ENCODE results near the gene FEZF2. TPM values are rescaled to one million over a fixed set of nuclear protein-coding genes. Genes with fewer than 3 reads are reported as not detected.

Gene FEZF2
- total and polyA plus RNA-seq, 4 donors: not detected

DNA sequence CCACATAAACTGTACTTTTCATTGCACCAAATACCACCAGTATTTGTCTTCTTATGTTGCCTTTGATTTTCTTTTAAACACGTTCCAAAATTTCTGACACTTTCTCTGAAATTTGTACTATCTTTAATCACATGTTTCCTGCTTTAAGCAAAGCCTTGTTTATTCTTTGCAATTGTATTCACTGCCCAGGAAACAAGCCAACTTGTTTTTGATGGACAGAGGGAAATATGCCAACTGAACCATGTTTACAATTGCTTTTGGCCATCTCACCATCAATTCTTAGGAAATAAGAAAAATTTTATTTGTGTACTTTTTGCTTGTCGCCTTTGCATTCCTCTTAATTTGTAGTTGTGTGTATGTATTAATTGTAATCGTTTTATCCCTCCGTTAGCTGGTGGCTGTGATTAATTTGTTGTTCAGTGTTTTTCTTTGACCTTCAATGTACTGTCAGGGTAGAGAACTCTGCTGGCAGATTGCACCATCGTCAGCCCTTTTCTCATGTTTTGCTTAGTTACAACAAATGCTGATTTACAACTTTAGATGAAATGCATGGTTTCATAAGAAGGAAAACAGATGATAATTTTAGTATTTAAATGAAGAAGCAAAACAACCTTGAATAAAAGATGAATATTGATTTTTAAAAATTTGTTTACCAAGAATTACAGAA lies 19.4 kb upstream of the FEZF2 start:
- DNase-seq (peak; percentile 26 to 85 (median 80)), ATAC-seq (ENCODE audit: insufficient read depth, low FRiP score) (no peak)
- WGBS, 2 donors: 29 to 36% methylated on average over 5 of the region's 5 CpGs

DNA sequence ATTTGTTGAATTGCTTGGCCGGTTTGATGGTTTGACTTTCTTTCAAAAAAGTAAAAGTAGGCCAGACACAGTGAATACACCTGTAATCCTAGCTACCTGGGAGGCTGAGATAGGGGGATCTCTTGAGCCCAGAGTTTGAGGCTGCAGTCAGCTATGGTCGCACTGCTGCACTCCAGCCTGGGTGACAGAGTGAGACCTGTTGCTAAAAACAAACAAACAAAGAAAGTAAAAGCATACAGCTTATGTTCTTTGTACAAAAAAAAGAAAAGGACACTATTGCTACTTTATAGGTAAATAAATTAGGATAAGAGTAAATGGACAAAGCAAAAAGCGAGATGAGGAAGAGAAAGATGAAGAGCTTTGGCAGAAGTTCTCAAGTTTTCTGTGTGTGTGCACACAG lies 13.9 kb upstream of the FEZF2 start:
- Histone ChIP-seq H3K27me3 (ENCODE audit: control insufficient read depth in 3 of 3, insufficient read depth in 3 of 3, low read length in 2 of 3) (peaks cover 0 to 44% (median 20%) of the 10 kb centered on the region in 3 donors), H3K4me3 (no peak overlapping the region), H3K9me3 (ENCODE audit: control insufficient read depth in 4 of 4, insufficient read depth in 3 of 4, low read length in 3 of 4) (peaks cover 0 to 7% (median 0%) of the 10 kb centered on the region in 4 donors), H3K36me3 (ENCODE audit: control insufficient read depth in 4 of 4, insufficient read depth in 4 of 4, low read length in 4 of 4) (no peaks in the 10 kb centered on the region), H3K27ac (ENCODE audit: low read depth in 1 of 2, low read length in 1 of 2) (no peak overlapping the region), H3K4me1 (ENCODE audit: control insufficient read depth in 5 of 5, insufficient read depth in 5 of 5, low read length in 5 of 5) (peaks cover 0 to 6% (median 0%) of the 10 kb centered on the region in 5 donors), H3K9ac (ENCODE audit: insufficient read depth in 1 of 2, low read length in 2 of 2) (no peak overlapping the region)
- TF ChIP-seq, protein P1, sequence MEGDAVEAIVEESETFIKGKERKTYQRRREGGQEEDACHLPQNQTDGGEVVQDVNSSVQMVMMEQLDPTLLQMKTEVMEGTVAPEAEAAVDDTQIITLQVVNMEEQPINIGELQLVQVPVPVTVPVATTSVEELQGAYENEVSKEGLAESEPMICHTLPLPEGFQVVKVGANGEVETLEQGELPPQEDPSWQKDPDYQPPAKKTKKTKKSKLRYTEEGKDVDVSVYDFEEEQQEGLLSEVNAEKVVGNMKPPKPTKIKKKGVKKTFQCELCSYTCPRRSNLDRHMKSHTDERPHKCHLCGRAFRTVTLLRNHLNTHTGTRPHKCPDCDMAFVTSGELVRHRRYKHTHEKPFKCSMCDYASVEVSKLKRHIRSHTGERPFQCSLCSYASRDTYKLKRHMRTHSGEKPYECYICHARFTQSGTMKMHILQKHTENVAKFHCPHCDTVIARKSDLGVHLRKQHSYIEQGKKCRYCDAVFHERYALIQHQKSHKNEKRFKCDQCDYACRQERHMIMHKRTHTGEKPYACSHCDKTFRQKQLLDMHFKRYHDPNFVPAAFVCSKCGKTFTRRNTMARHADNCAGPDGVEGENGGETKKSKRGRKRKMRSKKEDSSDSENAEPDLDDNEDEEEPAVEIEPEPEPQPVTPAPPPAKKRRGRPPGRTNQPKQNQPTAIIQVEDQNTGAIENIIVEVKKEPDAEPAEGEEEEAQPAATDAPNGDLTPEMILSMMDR (IDR thresholded peaks at IDR 0.05; ENCODE audit: control extremely low read depth, extremely low read depth): no peak
- no peak for DNase-seq
- 87 to 88% methylated on average over 3 of the region's 3 CpGs for WGBS, 2 donors
- no peak for ATAC-seq (ENCODE audit: insufficient read depth, low FRiP score)

More for the DNA sequence above, 19.4 kb upstream of the FEZF2 start:
- H3K9me3 ChIP-seq (ENCODE audit: control insufficient read depth in 4 of 4, insufficient read depth in 3 of 4, low read length in 3 of 4): peaks cover 0 to 3% (median 0%) of the 10 kb centered on the region in 4 donors
- no peak overlapping the region for H3K27ac ChIP-seq (ENCODE audit: low read depth in 1 of 2, low read length in 1 of 2)
- peaks cover 0 to 13% (median 0%) of the 10 kb centered on the region in 5 donors for H3K4me1 ChIP-seq (ENCODE audit: control insufficient read depth in 5 of 5, insufficient read depth in 5 of 5, low read length in 5 of 5)
- no peak overlapping the region for H3K9ac ChIP-seq (ENCODE audit: insufficient read depth in 1 of 2, low read length in 2 of 2)
- no peak overlapping the region for H3K4me3 ChIP-seq
- H3K27me3 ChIP-seq (ENCODE audit: control insufficient read depth in 3 of 3, insufficient read depth in 3 of 3, low read length in 2 of 3): peaks cover 0 to 17% (median 3%) of the 10 kb centered on the region in 3 donors
- no peaks in the 10 kb centered on the region for H3K36me3 ChIP-seq (ENCODE audit: control insufficient read depth in 4 of 4, insufficient read depth in 4 of 4, low read length in 4 of 4)
- TF ChIP-seq, protein P1 (IDR thresholded peaks at IDR 0.05; ENCODE audit: control extremely low read depth, extremely low read depth): no peak

DNA sequence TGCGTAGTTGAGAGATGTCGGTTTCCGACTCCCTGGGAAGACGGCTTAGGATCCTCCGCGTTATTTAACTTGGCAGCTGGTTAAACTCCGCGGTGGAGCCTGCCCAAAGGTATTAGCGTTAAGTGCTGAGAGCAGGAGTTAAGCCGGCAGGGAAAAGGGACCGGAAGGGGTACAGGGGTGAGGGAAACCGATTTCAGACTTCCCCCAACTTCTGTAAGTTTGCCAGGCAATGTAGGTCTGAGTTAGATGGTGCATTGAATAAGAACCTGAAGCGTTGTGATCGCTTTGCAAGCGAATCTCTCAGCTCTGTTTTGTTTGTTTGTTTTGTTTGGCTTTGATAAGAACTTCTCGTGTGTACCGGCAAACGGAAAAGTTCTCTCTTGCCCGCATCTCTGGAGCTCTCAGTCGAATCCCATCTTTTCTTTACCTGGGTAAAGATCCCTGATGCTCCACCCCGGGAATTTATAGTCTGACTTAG lies 6.0 kb upstream of the FEZF2 start:
- H3K27me3 ChIP-seq (ENCODE audit: control insufficient read depth in 3 of 3, insufficient read depth in 3 of 3, low read length in 2 of 3): peaks cover 19 to 89% (median 81%) of the 10 kb centered on the region in 3 donors

More for the DNA sequence above, 6.0 kb upstream of the FEZF2 start:
- no peak overlapping the region for H3K27ac ChIP-seq (ENCODE audit: low read depth in 1 of 2, low read length in 1 of 2)
- 5 to 6% methylated on average over 21 of the region's 21 CpGs for WGBS, 2 donors
- TF ChIP-seq, protein P1 (IDR thresholded peaks at IDR 0.05; ENCODE audit: control extremely low read depth, extremely low read depth): no peak
- H3K36me3 ChIP-seq (ENCODE audit: control insufficient read depth in 4 of 4, insufficient read depth in 4 of 4, low read length in 4 of 4): no peaks in the 10 kb centered on the region
- ATAC-seq (ENCODE audit: insufficient read depth, low FRiP score): no peak
- no peak overlapping the region for H3K9ac ChIP-seq (ENCODE audit: insufficient read depth in 1 of 2, low read length in 2 of 2)
- H3K4me3 ChIP-seq: no peak overlapping the region
- peaks cover 0 to 5% (median 0%) of the 10 kb centered on the region in 4 donors for H3K9me3 ChIP-seq (ENCODE audit: control insufficient read depth in 4 of 4, insufficient read depth in 3 of 4, low read length in 3 of 4)
- peaks cover 0 to 7% (median 0%) of the 10 kb centered on the region in 5 donors for H3K4me1 ChIP-seq (ENCODE audit: control insufficient read depth in 5 of 5, insufficient read depth in 5 of 5, low read length in 5 of 5)
- peak in 1 of 3 donors; percentile 11 for DNase-seq

Data from lung (tissue), 12 donors.